PC-9 (cell line): ENCODE measurements around the gene NLRC3. TPM values are rescaled to one million over a fixed set of nuclear protein-coding genes. Genes with fewer than 3 reads are reported as not detected.

Source experiments
- BruUV-seq: library from RNA; stranded (reverse); fragments of 400-500 nt; replicated peaks from 2 replicates; lab custom pipeline; 2021; lab: Mats Ljungman, UMichigan
- CTCF ChIA-PET: fragments of 300-600 bp; sonication (Branson Sonifier 250); formaldehyde crosslinking; loops from one replicate; lab custom pipeline; 2022; ENCODE audit warnings: antibody characterized with exemption; lab: Charles Lee
- POLR2A ChIA-PET: fragments of 300-600 bp; sonication (Branson Sonifier 250); formaldehyde crosslinking; loops from one replicate; lab custom pipeline; 2022; ENCODE audit warnings: antibody characterized with exemption; ENCODE audit not compliant: unreplicated experiment; lab: Charles Lee
- DNase-seq, 2 experiments: peaks; one replicate each; pipeline versions ENCODE4 v3.0.0 to v3.0.0-alpha.2; 2015 to 2022; ENCODE audit warnings: mixed read lengths in 1 of 2
- H2AFZ ChIP-seq: fragments of 200-600 bp; sonication (generic); 2 replicates; pipeline ENCODE4 v1.8.1; 2017; ENCODE audit warnings: antibody characterized with exemption
- H3F3A ChIP-seq: fragments of 200-600 bp; sonication (generic); 2 replicates; pipeline ENCODE4 v1.8.1; 2017; ENCODE audit warnings: antibody characterized with exemption, mild to moderate bottlenecking, low read depth; ENCODE audit not compliant: insufficient read depth
- H3K27ac ChIP-seq: fragments of 200-600 bp; sonication (generic); 2 replicates; pipeline ENCODE4 v1.6.1; 2016; ENCODE audit warnings: mixed run types
- H3K27me3 ChIP-seq: fragments of 200-600 bp; sonication (generic); 2 replicates; pipeline ENCODE4 v1.6.1; 2016; ENCODE audit warnings: low read depth, mixed run types; ENCODE audit not compliant: insufficient read depth
- H3K36me3 ChIP-seq: fragments of 200-600 bp; sonication (generic); 2 replicates; pipeline ENCODE4 v1.6.1; 2016; ENCODE audit warnings: low read depth, mixed run types
- H3K4me1 ChIP-seq: fragments of 200-600 bp; sonication (generic); replicated peaks from 2 replicates; pipeline ENCODE4 v1.6.1; 2016; ENCODE audit warnings: mixed run types; ENCODE audit not compliant: insufficient read depth
- H3K4me2 ChIP-seq: fragments of 200-600 bp; sonication (generic); 2 replicates; pipeline ENCODE4 v1.6.1; 2017; ENCODE audit warnings: mixed run types
- H3K4me3 ChIP-seq: fragments of 200-600 bp; sonication (generic); 2 replicates; pipeline ENCODE4 v1.6.1; 2016; ENCODE audit warnings: mixed run types
- H3K79me2 ChIP-seq: fragments of 200-600 bp; sonication (generic); 2 replicates; pipeline ENCODE4 v1.6.1; 2017; ENCODE audit warnings: low read depth, mixed run types
- H3K9me2 ChIP-seq: fragments of 200-600 bp; sonication (generic); 2 replicates; pipeline ENCODE4 v1.8.1; 2017; ENCODE audit warnings: mild to moderate bottlenecking; ENCODE audit not compliant: insufficient read depth
- H3K9me3 ChIP-seq: fragments of 200-600 bp; sonication (generic); 2 replicates; pipeline ENCODE4 v1.8.1; 2016; ENCODE audit warnings: low read depth; ENCODE audit not compliant: insufficient read depth
- H4K20me1 ChIP-seq: fragments of 200-600 bp; sonication (generic); 2 replicates; pipeline ENCODE4 v1.8.1; 2017; ENCODE audit not compliant: insufficient read depth
- EZH2 ChIP-seq: fragments of 200-600 bp; sonication (generic); IDR thresholded peaks from 2 replicates; pipeline ENCODE4 v1.8.0; 2017; ENCODE audit warnings: antibody characterized with exemption, low read depth
- intact Hi-C: fragments of 100-400 bp; cut with micrococcal nuclease; formaldehyde crosslinking; loops from one replicate; pipeline ENCODE4 v1.10.0; 2022; ENCODE audit not compliant: unreplicated experiment
- total RNA-seq: library from RNA; stranded (reverse); gene quantifications from 2 replicates; pipeline ENCODE4 v1.2.3, GENCODE V29; 2021
- TF ChIP-seq, protein P1 (sequence below): fragments of 200-600 bp; sonication (generic); conservative IDR thresholded peaks from 2 replicates; pipeline ENCODE4 v1.6.1; 2017; ENCODE audit warnings: mixed run types, antibody characterized with exemption, mild to moderate bottlenecking, moderate library complexity

The NLRC3 gene
- total RNA-seq, 1 experiment from 2014 or later, result not detected

DNA sequence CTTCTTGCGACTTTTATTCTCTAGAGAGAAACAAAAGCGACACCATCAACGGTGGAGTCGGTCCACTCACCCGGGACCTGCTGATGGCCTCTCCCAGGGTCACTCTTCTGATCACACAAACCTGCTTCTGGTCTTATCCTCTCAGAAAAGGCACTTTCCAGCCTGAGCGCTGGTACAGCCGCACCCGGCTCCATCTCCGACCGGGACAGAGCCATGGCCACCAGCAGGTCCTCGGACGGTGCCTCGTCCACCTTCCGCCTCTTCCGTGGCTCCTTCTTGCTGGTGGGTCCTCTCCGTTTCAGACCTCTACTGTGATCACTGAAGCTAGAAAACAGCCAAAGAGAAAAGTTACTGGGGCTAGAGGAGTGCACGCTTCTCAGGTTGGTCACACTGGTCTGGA, 20.5 kb upstream of the NLRC3 start:
- Histone ChIP-seq H3K4me1 (no peaks in the 10 kb centered on the region), H3K9me2 (no peaks in the 10 kb centered on the region), H2AFZ (no peak overlapping the region), H3K9me3 (no peaks in the 10 kb centered on the region), H3K27me3 (no peaks in the 10 kb centered on the region), H3F3A (no peaks in the 10 kb centered on the region), H3K36me3 (no peaks in the 10 kb centered on the region), H3K79me2 (no peaks in the 10 kb centered on the region), H4K20me1 (no peaks in the 10 kb centered on the region), H3K27ac (no peak overlapping the region), H3K4me2 (no peak overlapping the region), H3K4me3 (no peak overlapping the region)
- intact Hi-C loops, result no loop called here
- ChIA-PET CTCF (no interaction called here), POLR2A (no interaction called here)
- BruUV-seq, result no TSS peak
- no peak for DNase-seq
- no peak for TF ChIP-seq EZH2
- TF ChIP-seq, protein P1, sequence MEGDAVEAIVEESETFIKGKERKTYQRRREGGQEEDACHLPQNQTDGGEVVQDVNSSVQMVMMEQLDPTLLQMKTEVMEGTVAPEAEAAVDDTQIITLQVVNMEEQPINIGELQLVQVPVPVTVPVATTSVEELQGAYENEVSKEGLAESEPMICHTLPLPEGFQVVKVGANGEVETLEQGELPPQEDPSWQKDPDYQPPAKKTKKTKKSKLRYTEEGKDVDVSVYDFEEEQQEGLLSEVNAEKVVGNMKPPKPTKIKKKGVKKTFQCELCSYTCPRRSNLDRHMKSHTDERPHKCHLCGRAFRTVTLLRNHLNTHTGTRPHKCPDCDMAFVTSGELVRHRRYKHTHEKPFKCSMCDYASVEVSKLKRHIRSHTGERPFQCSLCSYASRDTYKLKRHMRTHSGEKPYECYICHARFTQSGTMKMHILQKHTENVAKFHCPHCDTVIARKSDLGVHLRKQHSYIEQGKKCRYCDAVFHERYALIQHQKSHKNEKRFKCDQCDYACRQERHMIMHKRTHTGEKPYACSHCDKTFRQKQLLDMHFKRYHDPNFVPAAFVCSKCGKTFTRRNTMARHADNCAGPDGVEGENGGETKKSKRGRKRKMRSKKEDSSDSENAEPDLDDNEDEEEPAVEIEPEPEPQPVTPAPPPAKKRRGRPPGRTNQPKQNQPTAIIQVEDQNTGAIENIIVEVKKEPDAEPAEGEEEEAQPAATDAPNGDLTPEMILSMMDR, result no peak

DNA sequence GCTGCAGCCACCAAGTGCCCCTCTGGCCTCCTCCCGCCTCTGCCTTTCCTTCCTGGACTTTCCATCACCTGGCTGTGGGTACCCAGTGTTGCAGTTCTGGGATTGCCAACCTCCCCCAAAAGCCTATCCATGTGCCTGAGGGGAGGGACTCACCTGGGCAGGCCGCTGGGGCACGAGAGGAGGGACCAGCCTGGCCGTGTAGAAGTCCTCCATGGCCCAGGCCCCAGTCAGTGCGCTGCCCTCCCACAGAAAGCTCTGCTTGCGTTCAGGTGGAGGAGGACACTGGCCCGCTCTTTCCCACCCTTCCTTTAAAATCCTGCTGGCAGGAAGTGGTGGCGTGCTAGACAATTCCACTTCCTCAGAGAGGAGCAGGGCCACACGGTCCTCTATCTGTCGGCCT, 20.0 kb upstream of the NLRC3 start:
- Histone ChIP-seq H3K4me2 (no peak overlapping the region), H3K79me2 (no peaks in the 10 kb centered on the region), H3K4me1 (no peaks in the 10 kb centered on the region), H3F3A (no peaks in the 10 kb centered on the region), H3K27ac (no peak overlapping the region), H3K9me3 (no peaks in the 10 kb centered on the region), H3K27me3 (no peaks in the 10 kb centered on the region), H3K9me2 (no peaks in the 10 kb centered on the region), H3K36me3 (no peaks in the 10 kb centered on the region), H3K4me3 (no peak overlapping the region), H2AFZ (no peak overlapping the region), H4K20me1 (no peaks in the 10 kb centered on the region)
- intact Hi-C loops, result no loop called here
- ChIA-PET CTCF (no interaction called here), POLR2A (no interaction called here)
- BruUV-seq, result no TSS peak
- no peak for TF ChIP-seq EZH2
- TF ChIP-seq, protein P1, result no peak
- DNase-seq, result no peak

DNA sequence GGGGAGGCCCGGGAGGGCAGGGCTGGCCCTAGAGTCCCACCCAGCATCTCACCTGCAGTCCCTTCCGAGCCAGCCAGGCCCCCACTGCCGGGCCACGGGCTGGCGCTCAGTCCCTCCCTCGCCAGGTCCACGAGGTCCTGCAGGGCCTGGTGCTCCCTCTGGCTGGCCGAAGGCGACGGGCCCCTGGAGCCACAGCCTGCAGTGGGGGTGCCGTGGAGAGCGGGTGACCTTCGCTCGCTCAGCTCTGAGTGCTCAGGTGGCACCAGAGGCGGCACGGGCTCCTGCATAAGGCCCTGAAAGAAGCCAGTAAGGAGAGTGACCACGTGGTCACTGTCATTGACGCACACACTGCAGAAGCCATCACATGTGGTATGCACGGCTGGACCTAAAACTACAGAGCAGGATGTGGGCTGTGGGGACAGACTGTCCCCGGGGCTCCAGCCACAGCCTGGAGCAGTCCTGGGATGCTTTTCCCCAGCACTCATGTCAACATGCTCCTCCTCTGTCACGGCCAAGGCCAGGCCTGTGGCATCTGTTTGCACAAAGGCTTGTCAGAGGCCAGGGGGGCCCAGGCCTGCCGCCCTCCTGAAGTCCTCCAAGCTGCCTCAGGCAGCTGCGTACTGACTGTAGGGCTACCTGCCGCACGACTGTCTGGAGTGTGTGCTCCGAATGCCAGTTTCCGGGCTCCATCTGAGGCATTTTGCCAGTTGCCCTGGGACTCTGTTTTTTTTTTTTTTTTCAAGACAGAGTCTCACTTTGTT, 19.1 kb upstream of the NLRC3 start:
- DNase-seq, result no peak
- Histone ChIP-seq H3K9me2 (no peaks in the 10 kb centered on the region), H3K4me3 (no peak overlapping the region), H2AFZ (no peak overlapping the region), H3K4me1 (no peaks in the 10 kb centered on the region), H3K4me2 (no peak overlapping the region), H3F3A (no peaks in the 10 kb centered on the region), H3K27me3 (no peaks in the 10 kb centered on the region), H4K20me1 (no peaks in the 10 kb centered on the region), H3K36me3 (no peaks in the 10 kb centered on the region), H3K9me3 (no peaks in the 10 kb centered on the region), H3K79me2 (no peaks in the 10 kb centered on the region), H3K27ac (no peak overlapping the region)
- CTCF ChIA-PET, result interaction anchor here (0.6 kb wide), 1 partner anchor 323 kb away, joined by 3 read pairs; no protein-coding TSS in a partner anchor
- no TSS peak for BruUV-seq
- POLR2A ChIA-PET, result no interaction called here
- TF ChIP-seq, protein P1, result no peak
- TF ChIP-seq EZH2, result no peak
- intact Hi-C loops, result no loop called here
